Neutrophil (primary cell): ENCODE results near the gene GPHB5.
"Not testable (repeated sequence)": the region's sequence is repeated elsewhere in the genome, so short reads cannot be mapped to it uniquely, and the experiment has no call there.

Source experiments
- H3K27ac ChIP-seq: fragments of 200-600 bp; sonication (generic); 2 replicates; pipeline ENCODE4 v1.5.1; 2016; ENCODE audit warnings: mild to moderate bottlenecking, moderate library complexity
- H3K27me3 ChIP-seq: fragments of 200-600 bp; sonication (generic); 2 replicates; pipeline ENCODE4 v1.6.0; 2016; ENCODE audit warnings: mild to moderate bottlenecking
- H3K36me3 ChIP-seq: fragments of 200-600 bp; sonication (generic); 2 replicates; pipeline ENCODE4 v1.5.1; 2017
- H3K4me1 ChIP-seq, 2 experiments: fragments of 200-600 bp in 1 of 2; sonication (generic) in 1 of 2; 1 replicate in 1 of 2; 2 replicates in 1 of 2; pipeline versions ENCODE4 v1.5.1 to v1.6.1; 2013 to 2016; ENCODE audit warnings: low read depth in 1 of 2, low read length in 1 of 2, mild to moderate bottlenecking in 1 of 2, moderate library complexity in 1 of 2; ENCODE audit not compliant: control insufficient read depth in 1 of 2, insufficient read depth in 1 of 2
- H3K4me3 ChIP-seq, 2 experiments: fragments of 200-600 bp in 1 of 2; sonication (generic) in 1 of 2; 1 replicate in 1 of 2; 2 replicates in 1 of 2; pipeline ENCODE4 v1.5.1; 2013 to 2016; ENCODE audit warnings: low read depth in 1 of 2, low read length in 1 of 2, mild to moderate bottlenecking in 1 of 2, moderate library complexity in 1 of 2
- H3K9me3 ChIP-seq: fragments of 200-600 bp; sonication (generic); 2 replicates; pipeline ENCODE4 v1.5.1; 2016
- TF ChIP-seq, protein P1 (sequence below): fragments of 200-600 bp; sonication (generic); IDR thresholded peaks from 2 replicates; pipeline ENCODE4 v1.5.1; 2016; ENCODE audit warnings: antibody characterized with exemption

The GPHB5 gene

DNA sequence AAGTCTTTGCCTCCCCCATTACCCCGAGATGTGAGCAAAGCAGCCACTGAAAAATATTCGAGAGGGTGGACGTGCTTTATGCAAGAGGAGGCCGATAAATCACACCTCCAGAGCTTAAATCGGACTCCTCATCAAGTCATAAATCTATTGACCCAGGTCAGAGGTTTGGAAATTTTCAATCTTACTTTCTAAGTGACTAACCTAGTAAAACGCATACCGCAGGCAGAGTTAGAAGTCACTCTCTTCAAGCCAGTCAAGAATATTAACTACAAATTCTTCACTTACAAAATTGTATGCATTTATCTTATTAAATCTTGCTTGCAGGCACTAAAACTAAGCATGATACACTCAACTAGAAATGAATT lies 34.9 kb downstream of the GPHB5 start:
- H3K27me3 ChIP-seq: peaks cover 72% of the 10 kb centered on the region
- no peaks in the 10 kb centered on the region for H3K9me3 ChIP-seq
- H3K4me3 ChIP-seq: no peak overlapping the region
- TF ChIP-seq, protein P1, sequence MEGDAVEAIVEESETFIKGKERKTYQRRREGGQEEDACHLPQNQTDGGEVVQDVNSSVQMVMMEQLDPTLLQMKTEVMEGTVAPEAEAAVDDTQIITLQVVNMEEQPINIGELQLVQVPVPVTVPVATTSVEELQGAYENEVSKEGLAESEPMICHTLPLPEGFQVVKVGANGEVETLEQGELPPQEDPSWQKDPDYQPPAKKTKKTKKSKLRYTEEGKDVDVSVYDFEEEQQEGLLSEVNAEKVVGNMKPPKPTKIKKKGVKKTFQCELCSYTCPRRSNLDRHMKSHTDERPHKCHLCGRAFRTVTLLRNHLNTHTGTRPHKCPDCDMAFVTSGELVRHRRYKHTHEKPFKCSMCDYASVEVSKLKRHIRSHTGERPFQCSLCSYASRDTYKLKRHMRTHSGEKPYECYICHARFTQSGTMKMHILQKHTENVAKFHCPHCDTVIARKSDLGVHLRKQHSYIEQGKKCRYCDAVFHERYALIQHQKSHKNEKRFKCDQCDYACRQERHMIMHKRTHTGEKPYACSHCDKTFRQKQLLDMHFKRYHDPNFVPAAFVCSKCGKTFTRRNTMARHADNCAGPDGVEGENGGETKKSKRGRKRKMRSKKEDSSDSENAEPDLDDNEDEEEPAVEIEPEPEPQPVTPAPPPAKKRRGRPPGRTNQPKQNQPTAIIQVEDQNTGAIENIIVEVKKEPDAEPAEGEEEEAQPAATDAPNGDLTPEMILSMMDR: no peak
- H3K27ac ChIP-seq: no peak overlapping the region
- H3K4me1 ChIP-seq: no peaks in the 10 kb centered on the region
- no peaks in the 10 kb centered on the region for H3K36me3 ChIP-seq

DNA sequence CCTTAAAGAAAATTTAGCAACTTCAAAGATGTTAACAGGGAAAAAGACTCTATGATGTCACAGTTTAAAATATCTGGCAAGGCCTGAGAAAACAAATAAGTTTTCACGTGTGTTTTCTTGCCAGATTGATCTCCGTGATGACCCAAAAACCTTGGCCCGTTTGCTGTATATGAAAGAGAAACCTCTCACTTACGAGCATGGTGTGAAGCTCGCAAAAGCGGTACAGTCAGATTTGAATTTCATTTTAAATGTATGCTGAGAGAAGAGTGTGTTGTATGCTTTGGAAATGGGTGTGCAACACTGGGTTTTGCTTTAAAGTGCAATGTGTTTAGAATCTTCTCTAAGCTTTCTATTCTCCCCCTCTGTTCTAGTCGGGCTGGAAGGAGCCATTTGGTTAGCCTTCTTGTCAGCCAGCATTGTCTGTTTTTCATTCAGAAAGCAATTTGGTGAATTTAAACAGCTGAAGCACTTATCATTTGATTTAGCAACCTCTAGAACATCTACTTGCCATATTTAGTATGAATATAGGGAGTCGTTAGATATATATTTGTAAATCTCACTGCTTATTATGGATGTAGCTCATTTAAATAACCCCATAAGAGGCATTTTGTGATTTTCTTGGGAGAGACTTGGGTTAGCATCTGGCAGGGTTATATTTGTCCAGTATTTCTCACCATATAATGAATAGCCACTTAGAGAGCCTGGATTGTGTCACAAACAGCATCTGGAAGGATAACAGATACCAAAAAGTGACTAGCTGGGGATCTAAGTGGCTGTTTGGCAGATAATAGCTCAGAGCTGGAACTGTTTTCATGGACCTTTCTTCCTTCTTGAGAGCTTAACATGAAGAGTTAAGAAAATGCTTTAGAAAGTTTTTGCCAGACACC lies 35.5 kb downstream of the GPHB5 start:
- Histone ChIP-seq H3K9me3 (no peaks in the 10 kb centered on the region), H3K4me3 (no peak overlapping the region), H3K27me3 (peaks cover 72% of the 10 kb centered on the region), H3K36me3 (no peaks in the 10 kb centered on the region), H3K27ac (no peak overlapping the region), H3K4me1 (no peaks in the 10 kb centered on the region)
- TF ChIP-seq, protein P1: no peak

DNA sequence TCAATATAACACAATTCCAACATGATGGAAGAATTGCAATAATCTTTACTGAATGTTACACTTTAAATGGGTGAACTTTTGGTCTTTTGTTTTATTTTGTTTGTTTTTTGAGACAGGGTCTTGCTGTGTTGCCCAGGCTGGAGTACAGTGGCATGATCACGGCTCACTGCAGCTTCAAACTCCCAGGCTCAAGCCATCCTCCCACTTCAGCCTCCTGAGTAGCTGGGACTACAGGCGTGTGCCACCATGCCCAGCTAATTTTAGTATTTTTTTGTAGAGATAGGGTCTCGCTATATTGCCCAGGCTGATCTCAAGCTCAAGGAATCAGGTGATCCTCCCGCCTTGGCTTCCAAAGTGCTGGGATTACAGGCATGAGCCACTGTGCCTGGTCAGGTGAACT lies 38.8 kb downstream of the GPHB5 start:
- not testable (repeated sequence) for H3K4me3 ChIP-seq, H3K4me1 ChIP-seq, H3K36me3 ChIP-seq, H3K27ac ChIP-seq, H3K9me3 ChIP-seq
- H3K27me3 ChIP-seq: peaks cover 48% of the 10 kb centered on the region

DNA sequence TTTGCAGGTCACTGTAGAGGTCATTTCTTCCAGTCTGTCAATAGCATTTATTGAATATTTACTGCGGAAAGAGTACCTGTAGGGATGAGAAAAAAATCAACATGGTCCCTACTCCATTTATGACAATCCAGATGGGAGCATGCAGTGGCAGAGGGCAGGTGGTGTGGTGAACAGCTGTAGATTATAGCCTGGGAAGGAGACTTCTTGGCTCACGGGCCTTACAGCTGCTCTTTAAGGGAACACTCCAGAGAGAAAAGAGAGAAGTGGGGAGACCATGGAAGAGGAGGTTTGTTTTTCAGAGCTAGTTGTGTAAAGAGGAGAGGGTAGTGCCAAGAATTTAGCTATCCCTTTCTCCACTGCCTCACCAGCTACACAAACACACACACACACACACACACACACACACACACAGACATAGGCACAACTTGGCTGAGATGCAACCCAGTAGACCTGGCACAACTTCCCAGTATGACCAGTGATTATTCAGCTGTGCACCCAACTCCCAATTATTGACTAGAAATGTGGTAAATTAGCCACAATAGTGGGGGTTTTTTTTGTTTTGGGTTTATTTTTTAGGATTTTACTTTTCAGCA lies 41.0 kb downstream of the GPHB5 start:
- no peak overlapping the region for H3K27ac ChIP-seq
- H3K36me3 ChIP-seq: no peaks in the 10 kb centered on the region

DNA sequence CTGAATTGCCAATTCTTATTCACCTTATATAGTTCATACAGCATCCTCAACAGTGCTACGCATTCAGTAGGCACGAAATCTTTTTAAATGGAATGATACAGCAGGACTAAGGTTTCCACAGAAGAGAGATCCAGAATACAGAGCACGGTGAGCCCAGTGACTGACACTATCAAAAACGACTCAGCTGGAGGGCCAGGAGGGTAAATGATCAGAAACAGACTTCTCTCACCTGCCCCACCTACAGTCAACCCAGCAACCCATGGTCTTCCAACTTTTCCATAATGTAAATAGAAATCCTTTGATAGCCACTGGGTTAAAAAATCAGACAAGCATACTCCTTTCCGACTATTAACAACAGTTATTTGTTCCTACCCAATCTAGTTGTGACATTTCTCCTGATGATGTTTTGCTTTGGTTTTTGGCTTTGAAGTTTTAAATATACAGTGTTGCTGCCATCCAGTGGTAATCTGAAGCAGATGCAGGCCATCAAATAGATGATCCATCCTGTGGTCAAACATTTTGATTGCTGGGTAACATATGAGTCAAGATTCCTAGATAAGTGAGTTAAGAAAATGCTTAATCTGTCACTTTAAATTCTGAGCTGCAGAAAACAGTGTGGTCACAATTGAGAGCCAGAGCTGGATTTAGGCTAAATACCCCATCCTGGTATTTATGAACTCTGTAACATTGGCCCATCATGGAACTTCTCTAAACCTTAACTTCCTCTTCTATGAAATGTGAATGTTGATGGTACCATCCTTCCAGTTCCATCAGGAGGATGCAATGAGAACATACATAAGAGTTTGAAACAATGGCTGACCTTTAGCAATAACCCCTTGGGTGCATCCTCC lies 42.0 kb downstream of the GPHB5 start:
- TF ChIP-seq, protein P1: no peak
- peaks cover 20% of the 10 kb centered on the region for H3K27me3 ChIP-seq
- H3K36me3 ChIP-seq: no peaks in the 10 kb centered on the region
- no peak overlapping the region for H3K27ac ChIP-seq
- H3K4me3 ChIP-seq: no peak overlapping the region
- H3K9me3 ChIP-seq: no peaks in the 10 kb centered on the region
- H3K4me1 ChIP-seq: no peaks in the 10 kb centered on the region

More for the DNA sequence above, 41.0 kb downstream of the GPHB5 start:
- Histone ChIP-seq H3K4me1 (no peaks in the 10 kb centered on the region), H3K9me3 (no peaks in the 10 kb centered on the region), H3K4me3 (no peak overlapping the region), H3K27me3 (peaks cover 26% of the 10 kb centered on the region)
- TF ChIP-seq, protein P1: no peak
